Stomach (tissue), 9 donors: ENCODE measurements around the gene SHISAL2A. TPM values are rescaled to one million over a fixed set of nuclear protein-coding genes. Genes with fewer than 3 reads are reported as not detected.

Experiments used
- DNase-seq, 2 donors: peaks; one replicate each; pipeline versions ENCODE4 v3.0.0 to v3.0.0-alpha.2; 2013 to 2019
- H3K27ac ChIP-seq, 5 donors: fragments of 200-600 bp in 4 of 5; sonication (generic) in 4 of 5; one replicate each; pipeline ENCODE4 v1.5.1; 2013 to 2019; ENCODE audit warnings: mild to moderate bottlenecking in 1 of 5, moderate library complexity in 1 of 5
- H3K27me3 ChIP-seq, 3 donors: fragments of 200-600 bp; sonication (generic); one replicate each; pipeline ENCODE4 v1.5.1; 2017 to 2019; ENCODE audit warnings: mixed run types in 1 of 3
- H3K36me3 ChIP-seq, 4 donors: fragments of 200-600 bp; sonication (generic); 1 replicate in 3 of 4; 2 replicates in 1 of 4; pipeline ENCODE4 v1.5.1; 2016 to 2019
- H3K4me1 ChIP-seq, 4 donors: fragments of 200-600 bp; sonication (generic); one replicate each; pipeline ENCODE4 v1.5.1; 2016 to 2019
- H3K4me3 ChIP-seq, 4 donors: fragments of 200-600 bp; sonication (generic) in 3 of 4; one replicate each; pipeline ENCODE4 v1.5.1; 2016 to 2019; ENCODE audit warnings: mild to moderate bottlenecking in 1 of 4
- H3K9me3 ChIP-seq, 4 donors: fragments of 200-600 bp; sonication (generic); one replicate each; pipeline ENCODE4 v1.5.1; 2016 to 2019
- EP300 ChIP-seq: sonication (generic); formaldehyde crosslinking; IDR thresholded peaks from one replicate; pipeline ENCODE4 v1.6.1; 2017; ENCODE audit warnings: antibody characterized with exemption
- POLR2A ChIP-seq, 4 donors: fragments of 450-650 bp; IDR thresholded peaks; one replicate each; pipeline ENCODE4 v1.6.1; 2016; ENCODE audit warnings: antibody characterized with exemption in 4 of 4, control low read depth in 2 of 4, mild to moderate bottlenecking in 1 of 4, moderate library complexity in 1 of 4
- POLR2AphosphoS5 ChIP-seq, 3 donors: sonication (generic); formaldehyde crosslinking; IDR thresholded peaks; one replicate each; pipeline ENCODE4 v1.6.1; 2016; ENCODE audit warnings: antibody characterized with exemption in 3 of 3
- WGBS, 5 donors: extraction: QIAGEN DNeasy Blood & Tissue Kit in 3 of 5; methylation state at CpG; one replicate each; pipeline versions ENCODE4 v1.1.5 to v1.1.7; 2013 to 2018; 5-methylcytosine and 5-hydroxymethylcytosine counted together
- intact Hi-C: fragments of 100-400 bp; cut with DNase I; formaldehyde crosslinking; loops from one replicate; pipeline ENCODE4 v1.15.1; 2023; ENCODE audit warnings: low total_unique reads
- polyA plus RNA-seq, 3 donors: library from polyadenylated mRNA; stranded (reverse); fragments of 200-250 nt; gene quantifications; one replicate each; pipeline ENCODE4 v1.2.3, GENCODE V29; 2013
- total RNA-seq, 5 donors: library from RNA; depleted of rRNA; stranded (reverse); fragments of >200 nt; gene quantifications; one replicate each; pipeline versions ENCODE4 v1.1.0 to v1.2.3, GENCODE V29; 2014 to 2016
- TF ChIP-seq, protein P1 (sequence below), 7 experiments: fragments of 450-650 bp in 4 of 7; fragments of 200-600 bp in 3 of 7; sonication (generic) in 3 of 7; IDR thresholded peaks; one replicate each; pipeline ENCODE4 v1.5.1; 2016 to 2019; ENCODE audit warnings: antibody characterized with exemption in 7 of 7, control low read depth in 2 of 7, mild to moderate bottlenecking in 1 of 7
- donor health status: healthy with polysubstance abuse.
- donor health status: Bipolar disorder and iron deficiency.
- donor health status: healthy.

The SHISAL2A gene
- total and polyA plus RNA-seq, 8 donors = 0.20 to 2.4 TPM; not detected in 6

DNA sequence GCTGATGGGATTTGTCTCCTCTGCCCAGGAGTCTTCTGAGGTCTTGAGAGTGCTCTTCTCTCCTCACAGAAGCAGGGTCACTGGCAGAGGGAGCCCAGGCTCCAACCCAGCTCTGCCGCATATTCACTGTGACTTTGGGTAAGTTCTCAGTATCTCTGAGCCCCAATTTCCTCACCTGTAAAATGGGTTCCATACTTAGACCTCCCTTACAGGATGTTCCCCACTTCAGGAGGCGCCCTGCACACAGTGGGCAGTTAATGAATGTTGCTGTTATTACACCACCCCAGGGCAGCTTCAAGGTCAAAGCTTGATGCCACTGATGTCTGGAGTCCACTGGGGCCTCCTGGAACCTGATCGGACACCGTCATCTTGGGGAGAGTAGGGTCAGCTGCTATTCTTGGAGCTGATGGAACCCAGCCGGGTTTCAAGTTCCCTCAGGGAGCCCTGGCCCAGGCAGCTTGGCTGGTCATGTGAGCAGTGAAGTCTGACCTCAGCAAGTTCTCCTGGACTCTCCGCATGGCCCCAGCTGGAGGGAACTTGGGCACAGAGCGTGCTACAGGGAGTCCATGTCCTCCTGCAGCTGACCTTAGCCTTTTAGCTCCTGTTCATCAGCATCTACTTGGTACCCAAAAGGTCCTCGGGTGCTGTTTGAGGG lies 43.4 kb downstream of the SHISAL2A start:
- Histone ChIP-seq H3K27me3 (no peaks in the 10 kb centered on the region), H3K27ac (no peak overlapping the region), H3K4me1 (peaks cover 0 to 12% (median 10%) of the 10 kb centered on the region in 4 donors), H3K9me3 (no peaks in the 10 kb centered on the region), H3K36me3 (no peaks in the 10 kb centered on the region), H3K4me3 (no peak overlapping the region)
- TF ChIP-seq EP300 (no peak), POLR2AphosphoS5 (IDR thresholded peaks at IDR 0.05) (no peak), POLR2A (IDR thresholded peaks at IDR 0.05) (no peak)
- TF ChIP-seq, protein P1, sequence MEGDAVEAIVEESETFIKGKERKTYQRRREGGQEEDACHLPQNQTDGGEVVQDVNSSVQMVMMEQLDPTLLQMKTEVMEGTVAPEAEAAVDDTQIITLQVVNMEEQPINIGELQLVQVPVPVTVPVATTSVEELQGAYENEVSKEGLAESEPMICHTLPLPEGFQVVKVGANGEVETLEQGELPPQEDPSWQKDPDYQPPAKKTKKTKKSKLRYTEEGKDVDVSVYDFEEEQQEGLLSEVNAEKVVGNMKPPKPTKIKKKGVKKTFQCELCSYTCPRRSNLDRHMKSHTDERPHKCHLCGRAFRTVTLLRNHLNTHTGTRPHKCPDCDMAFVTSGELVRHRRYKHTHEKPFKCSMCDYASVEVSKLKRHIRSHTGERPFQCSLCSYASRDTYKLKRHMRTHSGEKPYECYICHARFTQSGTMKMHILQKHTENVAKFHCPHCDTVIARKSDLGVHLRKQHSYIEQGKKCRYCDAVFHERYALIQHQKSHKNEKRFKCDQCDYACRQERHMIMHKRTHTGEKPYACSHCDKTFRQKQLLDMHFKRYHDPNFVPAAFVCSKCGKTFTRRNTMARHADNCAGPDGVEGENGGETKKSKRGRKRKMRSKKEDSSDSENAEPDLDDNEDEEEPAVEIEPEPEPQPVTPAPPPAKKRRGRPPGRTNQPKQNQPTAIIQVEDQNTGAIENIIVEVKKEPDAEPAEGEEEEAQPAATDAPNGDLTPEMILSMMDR (IDR thresholded peaks at IDR 0.05) = no peak
- intact Hi-C loops = no loop called here
- DNase-seq = peak; percentile 29 to 35
- 80 to 88% (median 82%) methylated on average over 6 to 8 of the region's 8 CpGs for WGBS, 5 donors

DNA sequence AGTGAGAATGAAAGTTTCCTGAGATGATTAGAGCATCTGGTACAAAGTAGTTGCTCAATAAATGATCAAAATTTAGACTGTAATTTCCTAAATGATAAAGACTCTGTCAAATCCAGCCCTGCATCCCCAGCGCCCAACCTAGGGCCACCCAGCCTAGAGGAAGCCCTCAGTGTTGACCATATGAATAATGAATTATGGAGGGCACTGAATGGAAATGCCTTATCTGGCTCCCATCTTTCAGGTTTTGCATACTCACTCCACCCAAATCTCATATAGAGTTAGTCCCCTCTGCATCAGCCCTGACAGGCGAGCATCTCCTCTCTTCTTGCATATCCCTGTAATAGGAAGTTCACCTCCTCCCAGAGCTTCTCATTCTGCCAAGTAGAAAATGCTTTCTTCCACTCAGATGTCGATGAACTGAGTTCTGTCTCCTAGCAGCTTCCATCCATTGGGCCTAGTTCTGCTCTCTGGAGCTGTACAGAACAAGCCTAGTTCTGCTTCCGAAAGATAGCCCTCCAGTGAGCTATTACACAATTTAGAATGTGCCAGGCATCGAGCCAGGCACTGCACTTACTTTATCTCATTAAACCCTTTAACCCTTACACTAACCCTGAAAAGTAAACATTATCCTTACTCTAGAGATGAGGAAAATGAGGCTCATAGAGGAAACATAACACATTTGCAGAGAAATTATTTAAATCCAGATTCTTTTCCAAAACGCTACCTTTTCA lies 44.3 kb downstream of the SHISAL2A start:
- intact Hi-C loops = no loop called here
- peak; percentile 37 to 50 for DNase-seq
- no peak overlapping the region for H3K27ac ChIP-seq
- TF ChIP-seq EP300 (no peak), POLR2AphosphoS5 (IDR thresholded peaks at IDR 0.05) (no peak), POLR2A (IDR thresholded peaks at IDR 0.05) (no peak)
- H3K27me3 ChIP-seq = no peaks in the 10 kb centered on the region
- peaks cover 0 to 12% (median 10%) of the 10 kb centered on the region in 4 donors for H3K4me1 ChIP-seq
- H3K36me3 ChIP-seq = no peaks in the 10 kb centered on the region
- no peaks in the 10 kb centered on the region for H3K9me3 ChIP-seq
- 48 to 55% (median 52%) methylated on average over 6 of the region's 6 CpGs for WGBS, 5 donors
- no peak overlapping the region for H3K4me3 ChIP-seq

DNA sequence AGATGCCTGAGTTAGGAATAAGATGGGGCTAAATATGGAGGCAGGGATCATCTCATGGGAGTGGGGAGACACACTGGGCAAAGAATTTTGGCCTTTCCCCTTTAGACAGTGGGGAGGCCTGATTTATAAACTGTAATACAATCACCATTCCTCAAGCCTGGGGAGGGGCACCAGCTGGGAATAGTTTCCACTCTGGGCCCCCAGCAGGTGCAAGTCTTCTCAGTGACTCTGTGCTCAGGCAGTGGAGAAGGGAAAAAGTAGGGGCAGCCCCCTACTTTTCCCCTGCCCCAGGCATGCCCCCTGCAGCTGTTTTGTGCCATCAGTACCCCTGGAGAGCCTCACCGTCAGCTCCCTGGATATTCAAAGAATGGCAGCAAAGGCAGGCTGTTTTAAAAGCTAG lies 46.1 kb downstream of the SHISAL2A start:
- no peak overlapping the region for H3K4me3 ChIP-seq
- no peaks in the 10 kb centered on the region for H3K27me3 ChIP-seq
- peaks cover 0 to 12% (median 10%) of the 10 kb centered on the region in 4 donors for H3K4me1 ChIP-seq
- no peak for DNase-seq
- WGBS, 5 donors = 88 to 100% (median 95%) methylated on average over 1 of the region's 1 CpG
- no peak overlapping the region for H3K27ac ChIP-seq
- no peaks in the 10 kb centered on the region for H3K9me3 ChIP-seq
- intact Hi-C loops = no loop called here
- H3K36me3 ChIP-seq = no peaks in the 10 kb centered on the region
- TF ChIP-seq POLR2AphosphoS5 (IDR thresholded peaks at IDR 0.05) (no peak), EP300 (no peak), POLR2A (IDR thresholded peaks at IDR 0.05) (no peak)
- TF ChIP-seq, protein P1 (IDR thresholded peaks at IDR 0.05) = no peak

DNA sequence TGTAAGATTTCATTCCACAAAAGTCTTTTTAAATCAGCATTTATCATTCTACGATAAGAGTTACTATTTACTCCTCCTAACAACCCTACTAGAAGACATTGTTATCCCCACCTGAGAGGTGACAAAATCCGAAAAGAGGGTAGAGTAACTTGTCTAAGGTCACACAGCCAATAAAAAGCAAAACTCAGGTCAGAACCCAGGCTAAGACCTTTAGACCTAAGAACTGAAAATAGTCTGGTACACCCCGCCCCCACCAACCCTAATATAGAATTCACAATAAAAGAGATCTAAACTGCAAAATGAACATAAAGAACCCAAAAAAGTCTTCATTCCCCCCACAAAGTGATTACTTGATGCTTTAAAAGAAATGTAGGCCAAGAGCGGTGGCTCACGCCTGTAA lies 46.5 kb downstream of the SHISAL2A start:
- Histone ChIP-seq H3K9me3 (no peaks in the 10 kb centered on the region), H3K4me3 (no peak overlapping the region), H3K36me3 (no peaks in the 10 kb centered on the region), H3K4me1 (peaks cover 0 to 12% (median 10%) of the 10 kb centered on the region in 4 donors), H3K27ac (no peak overlapping the region), H3K27me3 (no peaks in the 10 kb centered on the region)
- intact Hi-C loops = no loop called here
- 81 to 89% (median 85%) methylated on average over 5 of the region's 5 CpGs for WGBS, 5 donors
- TF ChIP-seq POLR2A (IDR thresholded peaks at IDR 0.05) (no peak), EP300 (no peak), POLR2AphosphoS5 (IDR thresholded peaks at IDR 0.05) (no peak)
- TF ChIP-seq, protein P1 (IDR thresholded peaks at IDR 0.05) = no peak
- no peak for DNase-seq
